ENCODE results near the gene DNAJA3. TPM values are rescaled to one million over a fixed set of nuclear protein-coding genes. Genes with fewer than 3 reads are reported as not detected.

Gene DNAJA3
- total and polyA plus RNA-seq, 7 donors = 68.0 to 110 (median 81.9) TPM

- 88 to 96% (median 93%) methylated on average over 1 of the region's 1 CpG for WGBS, 3 donors
- no peaks in the 10 kb centered on the region for H3K9me3 ChIP-seq
- peaks cover 0 to 23% of the 10 kb centered on the region in 2 donors for H3K36me3 ChIP-seq (ENCODE audit: insufficient read depth in 1 of 2, low read depth in 1 of 2)
- ATAC-seq = no peak
- H3K4me3 ChIP-seq = no peak overlapping the region
- intact Hi-C loops (cut with DNase I) = no loop called here
- peaks cover 4% of the 10 kb centered on the region for H3K4me1 ChIP-seq
- DNase-seq = no peak
- TF ChIP-seq CTCF (IDR thresholded peaks at IDR 0.05) = no peak
- H3K27me3 ChIP-seq (ENCODE audit: insufficient read depth in 3 of 3, low read length in 2 of 3) = no peaks in the 10 kb centered on the region
- no peak overlapping the region for H3K27ac ChIP-seq
These were observed 56.3 kb downstream of the DNAJA3 start for GRCh38 chr16:4481963-4482362.

GRCh38 chr16:4486126-4486893 is 60.6 kb downstream of the DNAJA3 start:
- WGBS, 3 donors = 89 to 94% (median 90%) methylated on average over 3 of the region's 3 CpGs

GRCh38 chr16:4487955-4488498 is 62.4 kb downstream of the DNAJA3 start:
- no peak for DNase-seq
- WGBS, 3 donors = 57 to 69% (median 60%) methylated on average over 5 of the region's 5 CpGs
- Histone ChIP-seq H3K4me3 (no peak overlapping the region), H3K9me3 (no peaks in the 10 kb centered on the region), H3K27ac (no peak overlapping the region), H3K4me1 (no peaks in the 10 kb centered on the region), H3K36me3 (ENCODE audit: insufficient read depth in 1 of 2, low read depth in 1 of 2) (peaks cover 0 to 36% of the 10 kb centered on the region in 2 donors), H3K27me3 (ENCODE audit: insufficient read depth in 3 of 3, low read length in 2 of 3) (no peaks in the 10 kb centered on the region)
- intact Hi-C loops (cut with DNase I) = no loop called here
- ATAC-seq = peak in 1 of 4 donors; percentile 53
- TF ChIP-seq CTCF (IDR thresholded peaks at IDR 0.05) = no peak

More at GRCh38 chr16:4486126-4486893, 60.6 kb downstream of the DNAJA3 start:
- Histone ChIP-seq H3K27me3 (ENCODE audit: insufficient read depth in 3 of 3, low read length in 2 of 3) (no peaks in the 10 kb centered on the region), H3K4me3 (no peak overlapping the region), H3K9me3 (no peaks in the 10 kb centered on the region), H3K4me1 (no peaks in the 10 kb centered on the region), H3K27ac (no peak overlapping the region), H3K36me3 (ENCODE audit: insufficient read depth in 1 of 2, low read depth in 1 of 2) (peaks cover 0 to 36% of the 10 kb centered on the region in 2 donors)
- peak in 3 of 4 donors; percentile 47 to 72 (median 68) for ATAC-seq
- DNase-seq = no peak
- no peak for TF ChIP-seq CTCF (IDR thresholded peaks at IDR 0.05)
- intact Hi-C loops (cut with DNase I) = no loop called here

GRCh38 chr16:4488499-4488967 is 62.9 kb downstream of the DNAJA3 start:
- Histone ChIP-seq H3K9me3 (no peaks in the 10 kb centered on the region), H3K36me3 (ENCODE audit: insufficient read depth in 1 of 2, low read depth in 1 of 2) (peaks cover 0 to 36% of the 10 kb centered on the region in 2 donors), H3K27me3 (ENCODE audit: insufficient read depth in 3 of 3, low read length in 2 of 3) (no peaks in the 10 kb centered on the region), H3K27ac (no peak overlapping the region), H3K4me3 (no peak overlapping the region), H3K4me1 (no peaks in the 10 kb centered on the region)
- ATAC-seq (no peak), DNase-seq (no peak)
- WGBS, 3 donors = 81 to 93% (median 85%) methylated on average over 1 of the region's 1 CpG
- TF ChIP-seq CTCF (IDR thresholded peaks at IDR 0.05) = no peak
- intact Hi-C loops (cut with DNase I) = no loop called here

Data from psoas muscle (tissue), 8 donors.